Ovary (tissue), 3 donors: Measurements from ENCODE around the gene CYTH1.

Source experiments
- EP300 ChIP-seq: sonication (generic); formaldehyde crosslinking; IDR thresholded peaks from one replicate; pipeline ENCODE4 v1.6.1; 2017; ENCODE audit warnings: antibody characterized with exemption
- POLR2A ChIP-seq: fragments of 450-650 bp; IDR thresholded peaks from one replicate; pipeline ENCODE4 v1.6.1; 2017; ENCODE audit warnings: antibody characterized with exemption, mild to moderate bottlenecking, moderate library complexity
- TF ChIP-seq, protein P1 (sequence below), 3 donors: fragments of 450-650 bp in 2 of 3; fragments of 200-600 bp in 1 of 3; IDR thresholded peaks; one replicate each; pipeline versions ENCODE4 v1.5.1 to v1.8.0; 2016 to 2022; ENCODE audit warnings: antibody characterized with exemption in 3 of 3, mild to moderate bottlenecking in 1 of 3
- donor health status: DM: no; HTN: no; CAD: no.

DNA sequence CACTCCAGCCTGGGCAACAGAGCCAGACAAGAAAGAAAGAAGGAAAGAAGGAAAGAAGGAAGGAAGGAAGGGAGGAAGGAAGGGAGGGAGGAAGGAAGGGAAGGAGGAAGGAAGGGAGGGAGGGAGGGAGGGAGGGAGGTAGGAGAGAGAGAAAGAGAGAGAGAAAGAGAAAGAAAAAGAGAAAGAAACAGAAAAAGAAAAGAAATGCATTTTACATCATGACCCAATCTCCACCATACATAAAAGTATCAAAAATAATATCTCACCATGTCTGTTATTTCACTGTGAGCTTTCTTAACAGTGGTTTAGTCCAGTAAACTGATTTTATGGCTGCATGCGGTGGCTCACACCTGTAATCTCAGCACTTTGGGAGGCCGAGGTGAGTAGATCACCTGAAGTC lies 70.0 kb downstream of the CYTH1 start:
- TF ChIP-seq, protein P1, sequence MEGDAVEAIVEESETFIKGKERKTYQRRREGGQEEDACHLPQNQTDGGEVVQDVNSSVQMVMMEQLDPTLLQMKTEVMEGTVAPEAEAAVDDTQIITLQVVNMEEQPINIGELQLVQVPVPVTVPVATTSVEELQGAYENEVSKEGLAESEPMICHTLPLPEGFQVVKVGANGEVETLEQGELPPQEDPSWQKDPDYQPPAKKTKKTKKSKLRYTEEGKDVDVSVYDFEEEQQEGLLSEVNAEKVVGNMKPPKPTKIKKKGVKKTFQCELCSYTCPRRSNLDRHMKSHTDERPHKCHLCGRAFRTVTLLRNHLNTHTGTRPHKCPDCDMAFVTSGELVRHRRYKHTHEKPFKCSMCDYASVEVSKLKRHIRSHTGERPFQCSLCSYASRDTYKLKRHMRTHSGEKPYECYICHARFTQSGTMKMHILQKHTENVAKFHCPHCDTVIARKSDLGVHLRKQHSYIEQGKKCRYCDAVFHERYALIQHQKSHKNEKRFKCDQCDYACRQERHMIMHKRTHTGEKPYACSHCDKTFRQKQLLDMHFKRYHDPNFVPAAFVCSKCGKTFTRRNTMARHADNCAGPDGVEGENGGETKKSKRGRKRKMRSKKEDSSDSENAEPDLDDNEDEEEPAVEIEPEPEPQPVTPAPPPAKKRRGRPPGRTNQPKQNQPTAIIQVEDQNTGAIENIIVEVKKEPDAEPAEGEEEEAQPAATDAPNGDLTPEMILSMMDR (IDR thresholded peaks at IDR 0.05) = no peak
- no peak for TF ChIP-seq POLR2A
- no peak for TF ChIP-seq EP300
